Kidney capillary endothelial cell (primary cell): Measurements from ENCODE around the gene MAN1C1.
A peak's percentile ranks its signal among the peaks of the same experiment; 100 is the strongest.
"Not testable (repeated sequence)": the region's sequence is repeated elsewhere in the genome, so short reads cannot be mapped to it uniquely, and the experiment has no call there.

Experiments
- DNase-seq: peaks from one replicate; pipeline ENCODE4 v3.0.0-alpha.2; 2018; ENCODE audit warnings: low spot score

The MAN1C1 gene

GRCh38 chr1:25698252-25698651 lies 81.7 kb downstream of the MAN1C1 start:
- DNase-seq: no peak

- DNase-seq: not testable (repeated sequence)
Observed at GRCh38 chr1:25699059-25699458, 82.5 kb downstream of the MAN1C1 start.

GRCh38 chr1:25699500-25700143 lies 83.0 kb downstream of the MAN1C1 start:
- no peak for DNase-seq

- no peak for DNase-seq
Observed at GRCh38 chr1:25700144-25700523, 83.5 kb downstream of the MAN1C1 start.

- DNase-seq: no peak
Observed at GRCh38 chr1:25700626-25701025, 84.0 kb downstream of the MAN1C1 start.

- DNase-seq: no peak
Observed at GRCh38 chr1:25701030-25701785, 84.6 kb downstream of the MAN1C1 start.

- DNase-seq: no peak
Observed at GRCh38 chr1:25702101-25702775, 85.6 kb downstream of the MAN1C1 start.

- DNase-seq: no peak
Observed at GRCh38 chr1:25703041-25703440, 86.5 kb downstream of the MAN1C1 start.

GRCh38 chr1:25703671-25704266 lies 87.2 kb downstream of the MAN1C1 start:
- no peak for DNase-seq

- DNase-seq: no peak
Observed at GRCh38 chr1:25704267-25704691, 87.7 kb downstream of the MAN1C1 start.

- no peak for DNase-seq
Observed at GRCh38 chr1:25705699-25706098, 89.1 kb downstream of the MAN1C1 start.

- no peak for DNase-seq
Observed at GRCh38 chr1:25706146-25707089, 89.8 kb downstream of the MAN1C1 start.

- DNase-seq: no peak
Observed at GRCh38 chr1:25707280-25708016, 90.9 kb downstream of the MAN1C1 start.

- DNase-seq: peak; percentile 16
Observed at GRCh38 chr1:25710583-25711347, 94.2 kb downstream of the MAN1C1 start.

GRCh38 chr1:25711555-25712298 lies 95.1 kb downstream of the MAN1C1 start:
- DNase-seq: no peak

GRCh38 chr1:25712299-25712970 lies 95.8 kb downstream of the MAN1C1 start:
- DNase-seq: no peak

- DNase-seq: no peak
Observed at GRCh38 chr1:25713961-25714360, 97.4 kb downstream of the MAN1C1 start.

GRCh38 chr1:25714372-25714931 lies 97.9 kb downstream of the MAN1C1 start:
- DNase-seq: no peak
